GM19467 (cell line): ENCODE data around the gene FMNL2.
"Not testable (repeated sequence)": the region's sequence is repeated elsewhere in the genome, so short reads cannot be mapped to it uniquely, and the experiment has no call there.

Experiments used
- ATAC-seq: cut with Tn5 transposase; IDR thresholded peaks from one replicate; pipeline ENCODE4 v1.9.1; 2021; ENCODE audit warnings: mild to moderate bottlenecking, moderate library complexity; ENCODE audit not compliant: unreplicated experiment

Gene FMNL2

DNA sequence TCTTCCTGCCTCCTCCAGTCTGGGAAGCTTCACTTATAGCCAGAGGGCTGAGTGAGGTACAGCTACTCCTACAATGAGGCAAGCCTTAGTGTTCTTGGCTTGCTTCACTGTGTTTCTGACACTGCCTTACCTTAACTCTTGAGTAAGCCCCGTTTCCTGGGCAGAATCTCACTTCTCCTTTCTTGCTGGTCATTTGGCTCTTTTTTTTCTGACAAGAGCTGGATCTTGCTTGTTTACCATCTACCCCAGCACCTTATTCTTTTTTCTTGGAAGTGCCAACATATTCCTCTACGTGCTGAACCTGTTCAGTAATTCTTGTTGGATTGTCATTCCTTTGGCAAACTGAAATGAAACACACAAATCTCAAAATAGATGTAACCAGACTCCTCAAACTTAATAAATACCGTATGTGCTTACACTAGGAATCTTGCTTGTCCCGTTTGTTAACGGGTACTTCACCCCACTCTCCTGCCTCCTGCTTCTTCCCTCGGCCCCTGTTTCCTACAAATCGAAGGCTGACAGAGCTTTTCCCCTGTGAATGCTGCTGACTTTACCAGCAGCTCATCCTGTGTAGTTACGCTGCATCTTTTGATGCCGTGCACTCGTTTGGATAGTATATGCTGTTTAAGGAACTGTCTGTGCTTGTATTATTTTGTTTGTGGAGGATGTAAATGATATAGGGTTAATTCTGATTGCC lies 132.2 kb downstream of the FMNL2 start:
- peak; percentile 96 for ATAC-seq

- ATAC-seq: no peak
Observed at GRCh38 chr2:152467677-152468410, 132.9 kb downstream of the FMNL2 start.

GRCh38 chr2:152468899-152469692 lies 134.1 kb downstream of the FMNL2 start:
- no peak for ATAC-seq

DNA sequence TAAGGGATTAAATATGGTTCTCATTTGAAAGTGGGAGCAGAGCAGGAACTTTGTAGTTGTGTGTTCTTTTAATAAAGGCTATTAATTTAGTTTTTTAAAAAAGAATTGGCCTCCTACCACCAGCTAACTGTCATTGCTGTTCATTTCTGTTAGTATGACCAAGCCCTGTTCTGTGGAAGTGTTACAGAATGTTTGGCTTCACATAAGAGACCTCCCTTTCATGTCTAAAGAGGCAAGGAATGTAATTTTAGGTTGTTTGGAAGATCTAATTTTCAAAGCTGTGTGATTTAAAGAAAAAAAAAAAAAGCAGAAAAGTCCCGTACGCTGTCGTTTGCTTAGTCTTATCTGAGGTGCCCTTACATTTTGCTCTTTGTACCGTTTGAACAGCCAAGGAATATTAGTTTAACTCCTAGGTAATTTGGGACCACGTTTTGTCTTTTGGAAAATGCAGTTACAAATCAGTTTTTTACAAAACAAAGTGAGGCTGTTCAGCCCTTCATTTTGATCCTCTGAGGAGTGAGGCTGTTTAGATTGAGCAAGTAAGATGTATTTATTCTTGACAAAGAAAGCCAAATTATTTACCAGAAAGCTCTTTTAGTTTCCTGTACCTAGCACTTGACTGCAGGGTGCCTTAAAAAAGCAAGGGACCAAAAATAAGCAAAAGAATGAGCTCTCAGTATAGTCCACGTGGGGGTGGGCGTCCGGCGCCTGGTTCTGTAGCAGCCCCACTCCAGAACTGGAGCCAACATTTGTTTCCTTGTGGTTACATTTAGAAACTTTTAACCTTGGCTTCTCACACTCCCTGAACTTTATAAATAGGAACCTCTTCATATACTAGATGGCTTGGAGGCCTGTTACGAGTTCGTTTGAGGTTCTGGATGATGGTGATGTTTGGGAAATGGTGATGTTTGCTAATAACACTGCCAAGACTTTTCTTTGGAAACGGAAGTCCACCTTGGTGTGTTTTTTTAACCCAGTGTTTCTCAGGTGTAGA lies 136.2 kb downstream of the FMNL2 start:
- no peak for ATAC-seq

- no peak for ATAC-seq
Observed at GRCh38 chr2:152472481-152472887, 137.5 kb downstream of the FMNL2 start.

DNA sequence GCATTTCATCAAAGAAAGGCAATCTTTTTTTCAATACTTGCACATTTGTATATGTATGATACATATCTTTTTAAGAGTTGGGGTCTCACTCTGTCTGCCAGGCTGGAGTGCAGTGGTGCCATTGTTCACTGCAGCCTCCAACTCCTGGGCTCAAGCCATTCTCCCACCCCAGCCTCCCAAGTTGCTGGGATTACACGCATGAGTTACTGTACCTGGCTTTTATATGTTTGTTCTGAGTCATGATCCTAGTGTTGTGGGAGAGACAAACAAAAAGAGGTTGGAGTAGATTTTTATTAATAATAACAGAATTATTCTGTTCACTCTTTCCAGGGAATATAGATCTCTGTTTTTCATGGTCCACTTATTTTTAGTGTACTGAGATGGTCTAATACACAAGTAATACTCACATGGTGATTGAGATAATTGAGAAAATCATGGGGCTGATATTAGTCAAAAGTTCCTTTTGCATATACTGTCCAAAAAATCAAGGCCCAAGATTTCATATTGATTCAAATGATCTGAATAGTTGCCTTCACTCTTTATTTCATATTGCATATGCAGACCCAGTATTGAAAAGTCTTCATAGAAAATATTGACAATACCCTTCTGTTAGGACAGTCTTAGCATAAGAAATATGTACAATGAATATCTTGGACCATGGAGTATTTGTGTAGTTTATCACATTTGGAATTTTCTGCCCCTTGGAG lies 138.3 kb downstream of the FMNL2 start:
- no peak for ATAC-seq

GRCh38 chr2:152474523-152474922 lies 139.5 kb downstream of the FMNL2 start:
- ATAC-seq: not testable (repeated sequence)

- ATAC-seq: no peak
Observed at GRCh38 chr2:152475982-152476381, 141.0 kb downstream of the FMNL2 start.

- no peak for ATAC-seq
Observed at GRCh38 chr2:152477347-152478092, 142.5 kb downstream of the FMNL2 start.

GRCh38 chr2:152479282-152479681 lies 144.3 kb downstream of the FMNL2 start:
- ATAC-seq: no peak

- ATAC-seq: no peak
Observed at GRCh38 chr2:152480821-152481399, 145.9 kb downstream of the FMNL2 start.

DNA sequence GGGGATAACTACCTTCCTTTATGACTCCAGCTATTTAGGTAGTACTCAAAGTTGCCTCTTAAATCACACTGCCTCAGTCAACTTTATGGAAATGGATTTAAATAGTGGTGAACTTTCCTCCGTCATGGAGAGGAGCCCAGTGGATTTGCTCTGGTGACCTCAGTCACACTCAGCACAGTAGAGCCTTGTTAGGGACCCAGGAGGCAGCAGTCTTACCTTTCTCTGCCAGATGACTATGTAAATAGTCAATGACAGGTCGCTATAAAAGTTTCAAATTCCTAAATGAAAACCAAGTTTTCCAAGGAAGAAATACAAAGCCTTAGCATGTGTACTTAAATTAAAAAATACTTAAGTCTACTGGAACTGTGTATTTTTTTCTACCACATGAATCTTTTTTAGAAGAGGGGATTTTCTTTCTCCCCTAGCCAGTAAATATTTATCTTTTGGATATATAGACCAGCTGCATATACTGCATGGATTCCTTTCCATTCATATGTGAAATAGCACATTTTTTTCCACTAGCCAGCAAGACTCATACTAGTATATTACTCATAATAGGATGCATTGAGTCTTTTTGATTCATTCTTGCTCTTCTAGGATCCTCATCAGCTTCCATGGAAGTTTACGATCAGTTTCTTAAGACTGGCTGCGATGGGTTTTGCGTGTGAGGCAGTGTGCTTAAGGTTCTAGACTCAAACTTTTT lies 147.1 kb downstream of the FMNL2 start:
- no peak for ATAC-seq

DNA sequence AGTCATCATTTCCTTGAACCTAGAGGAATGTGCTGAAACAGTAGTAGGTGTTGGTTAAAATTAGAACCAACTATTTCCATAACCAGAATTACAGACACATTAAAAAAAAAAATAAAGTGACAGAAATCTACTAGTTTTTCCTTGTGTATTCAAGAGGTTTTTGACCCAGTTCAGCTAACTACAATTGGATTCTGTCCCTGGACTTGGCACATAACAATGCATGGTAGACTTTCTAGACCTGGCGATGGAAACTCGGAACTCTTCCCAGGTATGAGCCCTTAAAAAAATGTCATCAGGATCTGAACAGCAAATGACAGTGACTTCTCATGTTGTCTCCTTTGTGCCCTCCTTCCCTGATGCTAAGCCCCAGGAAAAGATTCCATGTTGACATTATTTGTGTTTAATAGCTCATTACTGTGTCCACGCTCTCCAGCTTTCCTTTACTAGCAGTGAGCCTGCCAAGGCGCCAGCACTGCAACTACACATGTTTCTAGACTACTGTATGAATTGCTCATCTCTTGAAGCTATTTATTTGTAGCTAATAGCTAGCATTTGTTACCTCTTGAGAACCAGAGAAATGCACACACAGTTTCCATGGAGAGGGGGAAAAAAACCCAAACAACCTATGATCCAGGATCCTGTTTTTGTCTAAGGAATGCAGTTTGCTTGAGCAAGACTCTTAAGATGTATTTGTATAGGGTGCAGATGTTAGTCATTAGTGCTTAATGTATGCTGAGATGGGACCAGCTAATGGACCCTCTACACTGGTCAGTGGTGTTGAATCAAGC lies 148.5 kb downstream of the FMNL2 start:
- no peak for ATAC-seq

- ATAC-seq: no peak
Observed at GRCh38 chr2:152485954-152486736, 151.2 kb downstream of the FMNL2 start.

DNA sequence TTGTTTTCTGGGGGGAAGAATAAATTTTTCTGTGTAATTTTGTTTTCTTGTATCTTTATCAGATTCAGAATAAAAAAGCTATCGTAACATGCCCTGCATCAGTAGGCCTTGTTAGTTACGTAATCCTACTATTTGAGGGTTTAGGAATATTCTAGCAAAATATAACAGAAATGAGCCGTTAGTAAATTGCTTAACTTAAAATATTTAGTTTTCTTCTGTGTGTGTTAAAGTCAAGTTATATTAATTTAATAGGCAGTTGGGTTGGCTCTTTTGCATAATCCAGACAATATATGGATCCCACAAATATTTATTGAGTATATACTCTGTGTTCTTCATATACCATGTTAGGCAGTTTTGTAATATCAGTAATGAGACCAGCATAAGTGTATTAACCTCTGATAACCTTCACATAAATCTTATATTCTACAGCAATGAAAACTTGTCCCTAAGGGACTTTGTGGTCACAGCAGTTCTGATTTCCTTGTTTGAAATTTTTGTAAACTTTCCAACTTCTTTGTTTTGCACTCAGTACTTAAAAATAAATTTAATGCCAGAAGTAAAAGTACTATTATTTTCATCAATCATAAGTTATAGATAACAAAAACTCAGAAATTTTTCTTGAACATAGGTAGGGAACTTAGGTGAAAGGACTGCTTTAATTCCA lies 151.9 kb downstream of the FMNL2 start:
- ATAC-seq: no peak

GRCh38 chr2:152488075-152488474 lies 153.1 kb downstream of the FMNL2 start:
- no peak for ATAC-seq
